ENCODE data around the gene WIZ.

GRCh38 chr19:15421721-15422260 is 28.0 kb downstream of the WIZ start:
- TF ChIP-seq RAD21 (IDR thresholded peaks at IDR 0.05; ENCODE audit: insufficient read depth, low read depth, low read length) (no peak), ATF3 (IDR thresholded peaks at IDR 0.05; ENCODE audit: borderline replicate concordance, extremely low read depth, low read depth, low read length) (no peak), EZH2 (IDR thresholded peaks at IDR 0.05; ENCODE audit: borderline replicate concordance, control insufficient read depth, low read depth, low read length) (no peak), JUND (IDR thresholded peaks at IDR 0.05; ENCODE audit: low read depth, low read length) (no peak), POLR2A (IDR thresholded peaks at IDR 0.05; ENCODE audit: low read depth, low read length) (no peak), NKRF (conservative IDR thresholded peaks at IDR 0.05) (no peak), KAT2A (conservative IDR thresholded peaks at IDR 0.05; ENCODE audit: control insufficient read depth, low read depth, low read length) (no peak), POLR2AphosphoS5 (IDR thresholded peaks at IDR 0.05; ENCODE audit: low read length) (no peak), SMAD1 (IDR thresholded peaks at IDR 0.05; ENCODE audit: low read depth, partially characterized antibody) (no peak)
- TF ChIP-seq, protein P1, sequence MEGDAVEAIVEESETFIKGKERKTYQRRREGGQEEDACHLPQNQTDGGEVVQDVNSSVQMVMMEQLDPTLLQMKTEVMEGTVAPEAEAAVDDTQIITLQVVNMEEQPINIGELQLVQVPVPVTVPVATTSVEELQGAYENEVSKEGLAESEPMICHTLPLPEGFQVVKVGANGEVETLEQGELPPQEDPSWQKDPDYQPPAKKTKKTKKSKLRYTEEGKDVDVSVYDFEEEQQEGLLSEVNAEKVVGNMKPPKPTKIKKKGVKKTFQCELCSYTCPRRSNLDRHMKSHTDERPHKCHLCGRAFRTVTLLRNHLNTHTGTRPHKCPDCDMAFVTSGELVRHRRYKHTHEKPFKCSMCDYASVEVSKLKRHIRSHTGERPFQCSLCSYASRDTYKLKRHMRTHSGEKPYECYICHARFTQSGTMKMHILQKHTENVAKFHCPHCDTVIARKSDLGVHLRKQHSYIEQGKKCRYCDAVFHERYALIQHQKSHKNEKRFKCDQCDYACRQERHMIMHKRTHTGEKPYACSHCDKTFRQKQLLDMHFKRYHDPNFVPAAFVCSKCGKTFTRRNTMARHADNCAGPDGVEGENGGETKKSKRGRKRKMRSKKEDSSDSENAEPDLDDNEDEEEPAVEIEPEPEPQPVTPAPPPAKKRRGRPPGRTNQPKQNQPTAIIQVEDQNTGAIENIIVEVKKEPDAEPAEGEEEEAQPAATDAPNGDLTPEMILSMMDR (IDR thresholded peaks at IDR 0.05 in 2 of 3, conservative IDR thresholded peaks at IDR 0.05 in 1 of 3; ENCODE audit: control insufficient read depth in 2 of 3, extremely low read depth in 1 of 3, insufficient read depth in 1 of 3, low read depth in 3 of 3, low read length in 3 of 3): no peak
- TF ChIP-seq, protein P2, sequence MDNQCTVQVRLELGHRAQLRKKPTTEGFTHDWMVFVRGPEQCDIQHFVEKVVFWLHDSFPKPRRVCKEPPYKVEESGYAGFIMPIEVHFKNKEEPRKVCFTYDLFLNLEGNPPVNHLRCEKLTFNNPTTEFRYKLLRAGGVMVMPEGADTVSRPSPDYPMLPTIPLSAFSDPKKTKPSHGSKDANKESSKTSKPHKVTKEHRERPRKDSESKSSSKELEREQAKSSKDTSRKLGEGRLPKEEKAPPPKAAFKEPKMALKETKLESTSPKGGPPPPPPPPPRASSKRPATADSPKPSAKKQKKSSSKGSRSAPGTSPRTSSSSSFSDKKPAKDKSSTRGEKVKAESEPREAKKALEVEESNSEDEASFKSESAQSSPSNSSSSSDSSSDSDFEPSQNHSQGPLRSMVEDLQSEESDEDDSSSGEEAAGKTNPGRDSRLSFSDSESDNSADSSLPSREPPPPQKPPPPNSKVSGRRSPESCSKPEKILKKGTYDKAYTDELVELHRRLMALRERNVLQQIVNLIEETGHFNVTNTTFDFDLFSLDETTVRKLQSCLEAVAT (IDR thresholded peaks at IDR 0.05): no peak
